K562 (cell line): ENCODE results near the gene GNS. TPM values are rescaled to one million over a fixed set of nuclear protein-coding genes. Genes with fewer than 3 reads are reported as not detected.
A peak's percentile ranks its signal among the peaks of the same experiment; 100 is the strongest.

Experiments
- ATAC-seq: fragments of 200-7000 bp; cut with Tn5 transposase; 3 replicates; pipeline ENCODE4 v1.9.1; 2020; ENCODE audit warnings: moderate library complexity
- BruUV-seq: library from RNA; stranded (reverse); fragments of 400-500 nt; replicated peaks from 2 replicates; lab custom pipeline; 2021; lab: Mats Ljungman, UMichigan
- CTCF ChIA-PET: fragments of 300-600 bp; formaldehyde crosslinking; extraction: SDS; loops from one replicate; lab custom pipeline; 2021; ENCODE audit warnings: low intra/inter-chr PET ratio; lab: Yijun Ruan, JAX
- POLR2A ChIA-PET: fragments of 300-600, 350-650 bp; sonication (Branson Sonifier 250); formaldehyde crosslinking; extraction: SDS; loops from one replicate; lab custom pipeline; 2021; ENCODE audit warnings: antibody characterized with exemption, inconsistent platforms; lab: Yijun Ruan, JAX
- DNase-seq, 4 experiments: peaks; one replicate each; pipeline versions ENCODE4 v3.0.0 to v3.0.0-alpha.2; 2011 to 2018; ENCODE audit warnings: low spot score in 3 of 4, mixed read lengths in 3 of 4; ENCODE audit errors: extremely low read depth in 1 of 4
- FAIRE-seq: peaks from 2 replicates; lab custom pipeline; 2011; peaks lifted over from hg19 to GRCh38; lab: Jason Lieb, UNC
- H2AFZ ChIP-seq: 2 replicates; pipeline ENCODE4 v1.6.0; 2011; ENCODE audit warnings: low read depth, low read length, control low read depth, inconsistent platforms
- H3K27ac ChIP-seq: fragments of 200-600 bp; 3 replicates; pipeline ENCODE4 v1.8.0; 2011; ENCODE audit warnings: low read depth, mild to moderate bottlenecking, control low read depth, inconsistent platforms, low read length, moderate library complexity, mixed read lengths; ENCODE audit errors: extremely low read depth
- H3K27me3 ChIP-seq, 2 experiments: fragments of 300-600 bp in 1 of 2; 2 replicates in 1 of 2; 3 replicates in 1 of 2; pipeline versions ENCODE4 v1.6.0 to v1.8.0; 2011; ENCODE audit warnings: inconsistent platforms in 2 of 2, low read length in 2 of 2, mild to moderate bottlenecking in 1 of 2, mixed read lengths in 1 of 2, moderate library complexity in 1 of 2; ENCODE audit not compliant: control insufficient read depth in 2 of 2, insufficient read depth in 2 of 2
- H3K36me3 ChIP-seq: fragments of 300-600 bp; 3 replicates; pipeline ENCODE4 v1.8.0; 2011; ENCODE audit warnings: mild to moderate bottlenecking, low read length, inconsistent platforms; ENCODE audit not compliant: control insufficient read depth, insufficient read depth
- H3K4me1 ChIP-seq, 2 experiments: fragments of 200-600 bp in 1 of 2; replicated peaks in 1 of 2; 2 replicates in 1 of 2; 3 replicates in 1 of 2; pipeline versions ENCODE4 v1.5.1 to v1.8.0; 2011; ENCODE audit warnings: inconsistent platforms in 2 of 2, low read length in 2 of 2, mild to moderate bottlenecking in 1 of 2, mixed read lengths in 1 of 2, moderate library complexity in 1 of 2; ENCODE audit not compliant: control insufficient read depth in 2 of 2, insufficient read depth in 2 of 2
- H3K4me2 ChIP-seq: 2 replicates; pipeline ENCODE4 v1.6.1; 2011; ENCODE audit warnings: low read length, control low read depth, inconsistent platforms, mixed read lengths; ENCODE audit not compliant: insufficient read depth
- H3K4me3 ChIP-seq: fragments of 200-600 bp; sonication (generic), shearing (Covaris generic); 2 replicates; pipeline ENCODE4 v1.5.1; 2016; ENCODE audit warnings: control low read depth, inconsistent platforms
- H3K79me2 ChIP-seq: fragments of 200-600 bp; 3 replicates; pipeline ENCODE4 v1.8.0; 2011; ENCODE audit warnings: low read length, inconsistent platforms; ENCODE audit not compliant: control insufficient read depth, insufficient read depth
- H3K9ac ChIP-seq, 2 experiments: 2 replicates each; pipeline versions ENCODE4 v1.6.0 to v1.6.1; 2011; ENCODE audit warnings: low read depth in 2 of 2, low read length in 2 of 2, control low read depth in 1 of 2, inconsistent platforms in 1 of 2, mild to moderate bottlenecking in 1 of 2, mixed read lengths in 1 of 2; ENCODE audit not compliant: insufficient read depth in 1 of 2
- H3K9me1 ChIP-seq: one replicate; pipeline ENCODE4 v1.6.0; 2011; ENCODE audit warnings: inconsistent platforms, mild to moderate bottlenecking, low read length, moderate library complexity; ENCODE audit not compliant: control insufficient read depth, insufficient read depth
- H3K9me3 ChIP-seq: replicated peaks from 2 replicates; pipeline ENCODE4 v1.5.1; 2011; ENCODE audit warnings: low read depth, low read length, inconsistent platforms; ENCODE audit not compliant: control insufficient read depth, insufficient read depth
- H4K20me1 ChIP-seq: replicated peaks from 2 replicates; pipeline ENCODE4 v1.6.1; 2011; ENCODE audit warnings: low read length, inconsistent platforms, mixed read lengths; ENCODE audit not compliant: control insufficient read depth, insufficient read depth
- CEBPB ChIP-seq: fragments of 450-650 bp; IDR thresholded peaks from 2 replicates; pipeline ENCODE4 v1.6.1; 2016; ENCODE audit warnings: missing genetic modification characterization, missing compliant biosample characterization
- CEBPG ChIP-seq, 3 experiments: fragments of 200-800 bp in 1 of 3; sonication (Bioruptor generic) in 1 of 3; sonication (generic) in 1 of 3; formaldehyde crosslinking in 1 of 3; IDR thresholded peaks in 2 of 3; conservative IDR thresholded peaks in 1 of 3; 2 replicates each; pipeline versions ENCODE4 v1.6.1 to v1.8.0; 2016 to 2022; ENCODE audit warnings: missing compliant biosample characterization in 2 of 3, missing genetic modification characterization in 2 of 3, mild to moderate bottlenecking in 1 of 3, missing genetic modification reagents in 1 of 3
- FOXP1 ChIP-seq: sonication (generic); formaldehyde crosslinking; IDR thresholded peaks from 2 replicates; pipeline ENCODE4 v1.8.0; 2022; ENCODE audit warnings: mild to moderate bottlenecking, missing genetic modification reagents
- FUS ChIP-seq: fragments of 200-400 bp; formaldehyde crosslinking; optimal IDR thresholded peaks from 2 replicates; pipeline ENCODE3; 2017; ENCODE audit warnings: low read depth, low read length
- HNRNPH1 ChIP-seq: fragments of 200-400 bp; formaldehyde crosslinking; optimal IDR thresholded peaks from 2 replicates; pipeline ENCODE3; 2017; ENCODE audit warnings: low read depth, mild to moderate bottlenecking, low read length, moderate library complexity
- IRF2 ChIP-seq: sonication (generic); formaldehyde crosslinking; IDR thresholded peaks from 2 replicates; pipeline ENCODE4 v1.8.1; 2022; ENCODE audit warnings: mild to moderate bottlenecking, missing genetic modification reagents
- KDM1A ChIP-seq, 2 experiments: fragments of 450-650 bp; IDR thresholded peaks; 2 replicates each; pipeline ENCODE4 v1.6.1; 2016; ENCODE audit warnings: mild to moderate bottlenecking in 2 of 2
- MEIS2 ChIP-seq: fragments of 450-650 bp; IDR thresholded peaks from 2 replicates; pipeline ENCODE4 v1.6.1; 2014; ENCODE audit warnings: mild to moderate bottlenecking; ENCODE audit not compliant: partially characterized antibody
- OTX1 ChIP-seq: fragments of 450-650 bp; formaldehyde crosslinking; IDR thresholded peaks from 2 replicates; pipeline ENCODE4 v1.4.0; 2022; ENCODE audit warnings: mild to moderate bottlenecking
- PCBP1 ChIP-seq: fragments of 200-400 bp; formaldehyde crosslinking; IDR thresholded peaks from 2 replicates; pipeline ENCODE4 v1.6.1; 2018; ENCODE audit warnings: mild to moderate bottlenecking, low read depth, low read length; ENCODE audit not compliant: poor library complexity, severe bottlenecking
- SPI1 ChIP-seq: IDR thresholded peaks from 2 replicates; pipeline ENCODE4 v1.6.1; 2011; ENCODE audit warnings: low read depth, low read length, control low read depth, borderline replicate concordance
- ZNF24 ChIP-seq: fragments of 450-650 bp; IDR thresholded peaks from 2 replicates; pipeline ENCODE4 v1.6.1; 2016
- ZNF41 ChIP-seq: fragments of 250-450 bp; sonication (Bioruptor Pico); conservative IDR thresholded peaks from 2 replicates; pipeline ENCODE4 v1.4.0; 2020; ENCODE audit warnings: mild to moderate bottlenecking
- WGBS: fragments of 100-300 bp; shearing (Covaris generic); methylation state at CpG from one replicate; pipeline ENCODE4 v1.1.6; 2016; ENCODE audit warnings: low coverage, mixed read lengths; ENCODE audit not compliant: insufficient coverage; ENCODE audit errors: missing lambda C conversion rate; 5-methylcytosine and 5-hydroxymethylcytosine counted together
- in situ Hi-C: fragments of 300-500 bp; cut with MboI; formaldehyde crosslinking; loops from 4 replicates; pipeline ENCODE4 v1.15.0; 2018; ENCODE audit warnings: inconsistent platforms, mixed read lengths
- intact Hi-C: fragments of 100-400 bp; cut with micrococcal nuclease; formaldehyde crosslinking; loops from 2 replicates; pipeline ENCODE4 v1.14.2; 2022
- polyA plus RNA-seq, 8 experiments: library from polyadenylated mRNA; depleted of rRNA in 4 of 8; stranded (reverse) in 5 of 8; unstranded in 3 of 8; fragments of >200 nt; fragmentation: Nextera tagmentation in 2 of 8; fragmentation: Illumina TruSeq in 1 of 8; extraction: Ambion mirVana in 2 of 8; extraction: Trizol in 1 of 8; gene quantifications; 2 replicates each; pipeline versions ENCODE4 v1.2.1 to v1.2.3, GENCODE V29; 2011 to 2014; ENCODE audit warnings: inconsistent platforms in 1 of 8, missing spikeins in 1 of 8
- total RNA-seq, 7 experiments: library from RNA; depleted of rRNA in 6 of 7; stranded (reverse); fragments of >200 nt in 6 of 7; fragmentation: Illumina TruSeq in 2 of 7; extraction: Trizol in 2 of 7; gene quantifications; 2 replicates each; pipeline versions ENCODE4 v1.2.1 to v1.2.3, GENCODE V29; 2011 to 2021; ENCODE audit warnings: low replicate concordance in 1 of 7
- TF ChIP-seq, protein P1 (sequence below), 2 experiments: IDR thresholded peaks in 1 of 2; conservative IDR thresholded peaks in 1 of 2; 2 replicates each; pipeline ENCODE4 v1.6.1; 2016; ENCODE audit warnings: low read depth in 2 of 2, mild to moderate bottlenecking in 1 of 2, missing compliant biosample characterization in 1 of 2, missing genetic modification characterization in 1 of 2, moderate library complexity in 1 of 2
- TF ChIP-seq, protein P2 (sequence below): fragments of 150-350 bp; conservative IDR thresholded peaks from 2 replicates; pipeline ENCODE4 v1.6.1; 2014; ENCODE audit warnings: low read length

The GNS gene
- total and polyA plus RNA-seq, 9 of the 15 experiments (the other 6 are each of a cell fraction or from before 2014, with no cell fraction given) = 4.6 to 30.3 (median 18.9) TPM

DNA sequence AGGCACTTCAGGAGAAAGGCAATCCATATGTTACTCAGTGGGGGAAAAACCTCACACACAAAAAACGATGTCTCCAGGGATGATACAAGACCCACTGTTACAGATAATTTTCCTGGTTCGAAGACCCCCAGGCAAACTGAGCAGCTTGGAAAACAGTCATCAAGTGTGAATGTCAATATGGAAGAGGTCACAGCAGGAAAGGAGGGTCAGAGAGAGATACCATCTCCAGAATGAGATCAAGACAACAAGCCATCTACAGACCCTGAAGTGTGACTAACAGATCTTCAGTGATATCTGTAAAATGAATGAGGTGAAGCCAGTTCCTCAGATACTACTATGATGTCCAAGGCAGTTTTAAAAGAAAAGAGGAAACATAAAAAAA lies 28.6 kb downstream of the GNS start (continued):
- TF ChIP-seq KDM1A (IDR thresholded peaks at IDR 0.05) (no peak), IRF2 (CRISPR knock-in tag) (no peak)

DNA sequence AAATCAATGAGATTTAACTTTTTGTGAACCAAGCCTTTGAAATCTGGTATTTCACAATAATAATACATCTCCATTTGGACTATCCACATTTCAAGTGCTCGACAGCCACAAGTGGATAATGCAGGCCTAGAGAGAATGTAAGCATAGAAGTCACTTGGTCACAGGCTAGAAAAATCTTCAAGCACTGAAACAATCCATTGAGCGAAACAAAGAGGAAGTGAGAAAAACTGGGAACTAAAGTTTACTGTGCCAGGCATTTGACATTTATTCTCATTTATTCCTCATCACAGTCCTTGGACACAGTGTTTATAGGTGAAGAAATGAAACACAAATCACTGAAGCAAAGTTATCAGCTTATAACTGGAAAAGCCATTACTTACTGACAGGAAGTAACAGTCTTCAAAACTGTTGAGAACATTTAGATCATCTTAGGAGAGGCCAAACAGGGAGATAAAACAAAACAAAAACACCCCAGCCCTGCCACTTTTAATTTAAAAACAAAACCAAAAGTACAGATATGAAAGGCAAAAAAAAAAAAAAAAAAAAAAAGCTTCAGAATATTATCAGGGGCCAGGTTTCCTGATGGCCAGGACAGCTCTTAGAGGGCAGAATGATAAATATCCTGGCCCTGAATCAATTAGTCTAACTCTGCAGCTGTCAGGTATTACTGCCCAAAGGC lies 29.2 kb downstream of the GNS start:
- TF ChIP-seq, protein P1, sequence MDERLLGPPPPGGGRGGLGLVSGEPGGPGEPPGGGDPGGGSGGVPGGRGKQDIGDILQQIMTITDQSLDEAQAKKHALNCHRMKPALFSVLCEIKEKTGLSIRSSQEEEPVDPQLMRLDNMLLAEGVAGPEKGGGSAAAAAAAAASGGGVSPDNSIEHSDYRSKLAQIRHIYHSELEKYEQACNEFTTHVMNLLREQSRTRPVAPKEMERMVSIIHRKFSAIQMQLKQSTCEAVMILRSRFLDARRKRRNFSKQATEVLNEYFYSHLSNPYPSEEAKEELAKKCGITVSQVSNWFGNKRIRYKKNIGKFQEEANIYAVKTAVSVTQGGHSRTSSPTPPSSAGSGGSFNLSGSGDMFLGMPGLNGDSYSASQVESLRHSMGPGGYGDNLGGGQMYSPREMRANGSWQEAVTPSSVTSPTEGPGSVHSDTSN (CRISPR knock-in tag; IDR thresholded peaks at IDR 0.05; ENCODE audit: low read depth) = no peak
- TF ChIP-seq, protein P1 (tag; conservative IDR thresholded peaks at IDR 0.05; ENCODE audit: low read depth) = peak; percentile 66
- TF ChIP-seq FOXP1 = no peak
- no peak for TF ChIP-seq CEBPG (CRISPR knock-in tag; IDR thresholded peaks at IDR 0.05)
- TF ChIP-seq CEBPG (tag; conservative IDR thresholded peaks at IDR 0.05 in 1 of 2, IDR thresholded peaks at IDR 0.05 in 1 of 2) = 0 out of 4 replicates have a peak, but pooled peaks of 1 of the 2 experiments have one; percentile 51
- TF ChIP-seq ZNF41 = no peak
- peak; percentile 78 for TF ChIP-seq SPI1
- no peak for TF ChIP-seq FUS
- TF ChIP-seq OTX1 (CRISPR knock-in tag) = no peak
- peak; percentile 64; the same call in 1 of the 2 replicates for TF ChIP-seq ZNF24
- peak; percentile 36 for TF ChIP-seq MEIS2
- TF ChIP-seq PCBP1 = no peak
- peak; percentile 71 for TF ChIP-seq CEBPB
- TF ChIP-seq, protein P2, sequence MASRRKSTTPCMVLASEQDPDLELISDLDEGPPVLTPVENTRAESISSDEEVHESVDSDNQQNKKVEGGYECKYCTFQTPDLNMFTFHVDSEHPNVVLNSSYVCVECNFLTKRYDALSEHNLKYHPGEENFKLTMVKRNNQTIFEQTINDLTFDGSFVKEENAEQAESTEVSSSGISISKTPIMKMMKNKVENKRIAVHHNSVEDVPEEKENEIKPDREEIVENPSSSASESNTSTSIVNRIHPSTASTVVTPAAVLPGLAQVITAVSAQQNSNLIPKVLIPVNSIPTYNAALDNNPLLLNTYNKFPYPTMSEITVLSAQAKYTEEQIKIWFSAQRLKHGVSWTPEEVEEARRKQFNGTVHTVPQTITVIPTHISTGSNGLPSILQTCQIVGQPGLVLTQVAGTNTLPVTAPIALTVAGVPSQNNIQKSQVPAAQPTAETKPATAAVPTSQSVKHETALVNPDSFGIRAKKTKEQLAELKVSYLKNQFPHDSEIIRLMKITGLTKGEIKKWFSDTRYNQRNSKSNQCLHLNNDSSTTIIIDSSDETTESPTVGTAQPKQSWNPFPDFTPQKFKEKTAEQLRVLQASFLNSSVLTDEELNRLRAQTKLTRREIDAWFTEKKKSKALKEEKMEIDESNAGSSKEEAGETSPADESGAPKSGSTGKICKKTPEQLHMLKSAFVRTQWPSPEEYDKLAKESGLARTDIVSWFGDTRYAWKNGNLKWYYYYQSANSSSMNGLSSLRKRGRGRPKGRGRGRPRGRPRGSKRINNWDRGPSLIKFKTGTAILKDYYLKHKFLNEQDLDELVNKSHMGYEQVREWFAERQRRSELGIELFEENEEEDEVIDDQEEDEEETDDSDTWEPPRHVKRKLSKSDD = no peak
- no peak for TF ChIP-seq HNRNPH1
- TF ChIP-seq, all 486 proteins: peak for 6
- Histone ChIP-seq H3K27me3 (no peaks in the 10 kb centered on the region), H2AFZ (no peak overlapping the region), H3K9me1 (no peaks in the 10 kb centered on the region), H3K79me2 (no peaks in the 10 kb centered on the region), H3K36me3 (peaks cover 15% of the 10 kb centered on the region), H3K4me2 (no peak overlapping the region; the same call in 1 of the 2 replicates), H3K4me1 (peaks cover 0 to 14% of the 10 kb centered on the region in 2 experiments; a peak in 3 of 5 replicates), H3K9me3 (no peaks in the 10 kb centered on the region), H3K9ac (no peak overlapping the region), H4K20me1 (no peaks in the 10 kb centered on the region), H3K27ac (peak overlapping the region; percentile 23; the same call in 1 of the 3 replicates), H3K4me3 (no peak overlapping the region)
- ChIA-PET CTCF (interaction anchor here (0.6 kb wide), 2 partner anchors 45 to 175 kb away, joined by 4 to 5 read pairs; no protein-coding TSS in a partner anchor), POLR2A (interaction anchor here (1.1 kb wide), 2 partner anchors 12 to 16 kb away, joined by 3 to 4 read pairs; no protein-coding TSS in a partner anchor)
- intact Hi-C loops (no loop called here), in situ Hi-C loops (no loop called here)
- BruUV-seq = no TSS peak
- WGBS = 75% methylated on average over 2 of the region's 2 CpGs
- ATAC-seq (peak; percentile 70), DNase-seq (no peak), FAIRE-seq (no peak)
